Epithelial cell of proximal tubule (primary cell): Measurements from ENCODE around the gene ZFP3. TPM values are rescaled to one million over a fixed set of nuclear protein-coding genes. Genes with fewer than 3 reads are reported as not detected.
"Not testable (repeated sequence)": the region's sequence is repeated elsewhere in the genome, so short reads cannot be mapped to it uniquely, and the experiment has no call there.

ENCODE experiments used
- DNase-seq: peaks from one replicate; pipeline ENCODE4 v3.0.0-alpha.2; 2011; ENCODE audit warnings: low read depth
- H3K4me3 ChIP-seq: 2 replicates; pipeline ENCODE4 v1.5.1; 2011; ENCODE audit warnings: low read depth, mild to moderate bottlenecking, low read length
- CTCF ChIP-seq: conservative IDR thresholded peaks from 2 replicates; pipeline ENCODE4 v1.5.1; 2012; ENCODE audit warnings: low read depth, mild to moderate bottlenecking, low read length
- total RNA-seq: library from RNA; depleted of rRNA; stranded (reverse); fragments of >200 nt; gene quantifications from 2 replicates; pipeline ENCODE4 v1.2.3, GENCODE V29; 2015

Gene ZFP3
- total RNA-seq, 1 donor from 2014 or later, result 1.7 TPM

GRCh38 chr17:5049314-5049841, 28.9 kb upstream of the ZFP3 start:
- no peak for DNase-seq
- no peak overlapping the region for H3K4me3 ChIP-seq
- TF ChIP-seq CTCF, result no peak

DNA sequence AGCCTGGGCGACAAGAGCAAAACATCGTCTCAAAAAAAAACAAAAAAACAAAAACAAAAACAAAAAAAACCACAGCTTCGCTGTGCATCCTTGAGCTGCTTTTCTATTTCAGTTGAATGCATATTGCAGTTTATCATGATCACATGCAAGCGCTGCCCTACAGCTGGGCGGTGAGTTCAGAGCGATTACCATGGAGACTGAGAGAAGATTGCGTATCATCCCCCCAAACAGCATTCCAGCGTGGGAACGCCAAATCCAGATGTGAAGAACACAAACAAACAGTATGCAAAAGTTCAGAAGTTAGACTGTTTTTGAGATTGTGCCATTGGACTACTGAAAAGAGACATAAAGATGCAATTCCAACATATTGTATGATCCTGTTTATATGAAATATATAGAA, 28.0 kb upstream of the ZFP3 start:
- no peak overlapping the region for H3K4me3 ChIP-seq
- no peak for TF ChIP-seq CTCF
- no peak for DNase-seq

- no peak for TF ChIP-seq CTCF
- no peak for DNase-seq
These were observed 22.7 kb upstream of the ZFP3 start for GRCh38 chr17:5055543-5055942.

DNA sequence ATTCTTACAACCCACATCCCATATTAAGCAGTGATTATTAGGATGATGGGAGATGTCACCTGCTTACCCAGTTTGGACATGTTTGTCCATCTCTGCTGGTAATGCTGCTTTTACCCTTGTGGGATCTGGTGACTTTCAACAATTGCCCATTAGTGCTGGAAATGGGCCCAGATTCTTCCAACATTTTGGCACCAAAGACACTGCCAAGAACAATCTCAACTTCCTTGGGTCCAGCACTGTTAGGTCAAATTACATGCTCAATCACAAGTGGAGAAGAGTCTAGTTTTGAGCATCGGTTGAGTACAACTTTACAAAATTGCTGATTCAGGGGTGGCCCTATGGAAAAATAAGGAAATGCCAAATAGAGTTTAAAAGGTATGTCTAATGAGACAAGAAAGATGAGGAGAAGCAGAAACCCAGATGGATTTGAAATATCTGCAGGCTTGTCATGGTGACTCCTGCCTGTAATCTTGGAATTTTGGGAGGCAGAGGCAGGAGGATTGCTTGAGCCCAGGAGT, 13.0 kb upstream of the ZFP3 start:
- DNase-seq, result no peak
- TF ChIP-seq CTCF, result no peak
- no peak overlapping the region for H3K4me3 ChIP-seq

More at GRCh38 chr17:5055543-5055942, 22.7 kb upstream of the ZFP3 start:
- no peak overlapping the region for H3K4me3 ChIP-seq

GRCh38 chr17:5068236-5068635, 10.0 kb upstream of the ZFP3 start:
- no peak for TF ChIP-seq CTCF
- no peak for DNase-seq
- no peak overlapping the region for H3K4me3 ChIP-seq

DNA sequence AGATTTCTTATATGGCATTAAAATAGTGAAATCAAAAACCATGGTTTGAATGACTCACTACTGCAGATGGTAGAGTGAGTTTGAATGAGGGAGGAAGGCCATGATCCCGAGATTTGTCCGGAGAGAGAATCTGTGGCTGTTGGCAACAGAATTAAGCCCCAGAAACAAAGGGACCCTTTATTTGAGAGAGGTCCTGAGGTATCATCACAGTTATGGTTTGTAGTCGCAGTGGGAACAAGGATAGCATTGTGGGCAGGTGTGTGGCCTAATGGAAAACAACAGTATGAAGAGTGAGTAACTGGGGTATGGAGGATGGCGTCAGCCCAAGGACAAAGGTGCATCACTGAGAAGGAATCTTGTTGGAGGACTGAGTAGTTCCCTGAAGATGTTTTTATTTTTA, 8.5 kb upstream of the ZFP3 start:
- no peak overlapping the region for H3K4me3 ChIP-seq
- DNase-seq, result no peak
- TF ChIP-seq CTCF, result no peak

GRCh38 chr17:5075472-5075871, 2.8 kb upstream of the ZFP3 start:
- H3K4me3 ChIP-seq, DNase-seq: not testable (repeated sequence)

DNA sequence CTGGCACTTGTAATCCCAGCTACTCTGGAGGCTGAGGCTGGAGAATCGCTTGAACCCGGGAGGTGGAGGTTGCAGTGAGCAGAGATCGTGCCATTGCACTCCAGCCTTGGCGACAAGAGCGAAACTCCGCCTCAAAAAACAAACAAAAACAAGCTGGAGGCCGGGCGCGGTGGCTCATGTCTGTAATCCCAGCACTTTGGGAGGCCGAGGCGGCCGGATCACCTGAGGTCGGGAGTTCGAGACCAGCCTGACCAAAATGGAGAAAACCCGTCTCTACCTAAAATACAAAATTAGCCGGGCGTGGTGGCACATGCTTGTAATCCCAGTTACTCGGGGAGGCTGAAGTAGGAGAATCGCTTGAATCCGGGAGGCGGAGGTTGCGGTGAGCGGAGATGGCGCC, 992 bp upstream of the ZFP3 start:
- not testable (repeated sequence) for DNase-seq, H3K4me3 ChIP-seq
